RCC 7860 (cell line): ENCODE results near the gene SNX9.
"Not testable (repeated sequence)": the region's sequence is repeated elsewhere in the genome, so short reads cannot be mapped to it uniquely, and the experiment has no call there.

ENCODE experiments used
- DNase-seq: peaks from one replicate; pipeline ENCODE4 v3.0.0-alpha.2; 2015; ENCODE audit warnings: low spot score
- FAIRE-seq: peaks from 2 replicates; lab custom pipeline; 2012; peaks lifted over from hg19 to GRCh38; lab: Jason Lieb, UNC

Gene SNX9

DNA sequence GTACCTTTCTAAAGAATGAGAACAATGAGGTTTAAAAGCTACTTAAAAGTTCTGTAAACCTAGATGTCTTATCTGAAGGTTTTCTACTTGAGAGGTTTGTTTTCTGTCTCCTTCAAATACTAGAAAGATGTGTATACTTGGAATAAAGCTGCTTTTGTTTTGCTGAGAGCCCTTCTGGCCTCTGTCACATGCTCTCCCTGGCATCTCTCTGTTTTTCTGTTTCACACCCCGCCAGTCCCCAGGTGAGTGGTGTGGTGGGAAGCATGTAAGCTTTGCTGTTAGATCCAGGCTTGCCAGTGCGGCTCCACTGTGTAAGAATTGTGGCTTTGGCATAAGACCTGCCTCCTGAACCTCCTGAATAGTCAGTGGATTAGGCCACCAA lies 56.8 kb downstream of the SNX9 start:
- no peak for DNase-seq
- no peak for FAIRE-seq

DNA sequence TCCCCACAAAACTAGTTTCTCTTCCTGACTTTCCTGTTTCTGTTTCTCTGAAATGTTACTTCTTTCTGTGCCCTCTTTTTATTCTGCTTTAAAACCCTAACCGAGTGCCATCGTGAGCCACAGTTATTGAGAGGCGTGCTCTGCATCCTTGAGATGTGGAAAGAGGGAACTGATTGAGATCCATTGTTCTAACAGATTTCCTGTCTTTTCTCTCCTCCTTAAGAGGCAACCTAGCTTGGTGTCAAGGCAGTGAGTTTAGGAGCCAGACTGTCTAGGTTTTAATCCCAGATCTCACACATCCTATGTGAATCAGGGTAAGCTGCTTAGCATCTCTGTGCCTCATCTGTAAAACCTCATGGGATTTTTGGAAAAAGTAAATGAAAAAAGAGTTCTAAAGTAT lies 57.5 kb downstream of the SNX9 start:
- DNase-seq = no peak
- FAIRE-seq = no peak

DNA sequence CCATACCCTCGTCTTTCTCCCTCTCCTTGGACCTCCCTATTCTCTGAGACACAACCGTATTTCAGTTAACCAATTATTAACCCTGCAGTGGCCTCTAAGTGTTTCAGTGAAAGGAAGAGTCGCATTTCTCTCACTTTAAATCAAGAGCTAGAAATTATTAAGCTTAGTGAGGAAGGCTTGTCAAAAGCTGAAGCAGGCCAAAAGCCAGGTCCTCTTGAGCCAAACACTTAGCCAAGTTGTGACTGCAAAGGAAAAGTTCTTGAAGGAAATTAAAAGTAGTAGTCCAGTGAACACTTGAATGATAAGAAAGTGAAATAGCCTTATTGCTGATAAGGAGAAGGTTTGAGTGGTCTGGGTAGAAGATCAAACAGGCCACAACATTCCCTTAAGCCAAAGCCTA lies 58.3 kb downstream of the SNX9 start:
- FAIRE-seq = no peak

DNA sequence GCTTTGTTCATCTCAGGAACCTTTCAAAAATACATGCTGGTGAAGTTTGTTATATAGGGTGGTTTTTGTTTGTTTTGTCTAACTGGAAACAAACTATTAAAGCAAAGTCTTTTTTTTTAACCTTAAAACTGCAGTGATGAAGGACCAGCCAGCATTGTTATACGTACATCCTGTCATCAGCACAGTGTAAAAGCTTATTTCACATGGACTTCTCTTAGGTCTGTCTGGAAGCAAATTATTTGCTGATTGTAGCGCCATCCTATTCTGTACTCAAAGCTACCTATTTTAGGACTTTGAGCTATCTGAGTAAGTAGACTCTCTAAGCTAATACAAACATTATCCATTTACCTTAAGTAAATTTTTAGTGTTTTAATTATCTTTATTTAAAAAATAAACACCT lies 61.7 kb downstream of the SNX9 start:
- DNase-seq = no peak
- no peak for FAIRE-seq

More for the DNA sequence above, 58.3 kb downstream of the SNX9 start:
- DNase-seq = no peak

DNA sequence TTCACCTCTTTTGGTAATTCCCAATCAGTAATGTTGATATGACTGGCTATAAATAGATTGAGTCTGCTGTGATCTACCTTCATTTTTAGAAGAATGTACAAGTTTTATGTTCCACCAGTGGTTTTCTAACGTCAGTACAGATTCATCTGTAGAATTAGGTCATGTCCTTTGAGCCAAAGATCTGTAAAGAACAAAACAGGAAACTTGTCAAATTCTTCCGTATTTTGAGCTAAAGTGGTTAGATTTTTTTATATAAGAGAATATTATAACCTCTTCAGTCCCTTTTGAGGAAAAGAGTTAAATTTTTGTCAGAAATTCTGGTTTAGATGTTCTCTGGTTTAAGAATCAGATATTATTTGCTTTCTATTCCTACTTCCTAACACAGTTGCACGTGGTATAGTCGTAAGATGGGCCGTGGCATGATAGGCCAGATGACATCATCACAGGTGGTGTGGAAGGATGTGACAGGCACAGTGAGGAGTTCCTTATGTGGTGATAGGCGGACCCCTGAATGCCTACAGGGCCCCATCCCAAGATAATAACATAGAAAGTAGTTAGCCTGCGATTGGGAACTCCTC lies 62.3 kb downstream of the SNX9 start:
- no peak for DNase-seq
- FAIRE-seq = no peak

DNA sequence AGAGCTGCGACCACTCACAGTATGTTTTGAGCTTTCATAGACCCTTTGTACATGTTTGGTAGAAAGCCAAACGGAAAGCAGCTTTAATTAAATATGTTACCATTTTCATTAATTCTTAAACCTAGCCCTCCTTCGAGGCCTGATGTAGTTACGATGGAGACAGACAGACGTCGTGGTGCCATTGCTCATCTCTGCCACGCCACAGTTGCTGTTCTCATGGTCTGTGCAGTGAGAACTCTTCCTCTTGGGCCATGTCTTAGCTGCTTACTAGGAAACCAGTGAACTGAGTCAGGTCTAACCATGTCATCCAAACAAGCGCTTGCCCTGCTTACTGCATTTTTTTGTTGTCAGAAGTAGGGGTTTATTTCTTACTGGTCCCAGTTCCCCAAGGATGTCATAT lies 62.8 kb downstream of the SNX9 start:
- DNase-seq (no peak), FAIRE-seq (no peak)

DNA sequence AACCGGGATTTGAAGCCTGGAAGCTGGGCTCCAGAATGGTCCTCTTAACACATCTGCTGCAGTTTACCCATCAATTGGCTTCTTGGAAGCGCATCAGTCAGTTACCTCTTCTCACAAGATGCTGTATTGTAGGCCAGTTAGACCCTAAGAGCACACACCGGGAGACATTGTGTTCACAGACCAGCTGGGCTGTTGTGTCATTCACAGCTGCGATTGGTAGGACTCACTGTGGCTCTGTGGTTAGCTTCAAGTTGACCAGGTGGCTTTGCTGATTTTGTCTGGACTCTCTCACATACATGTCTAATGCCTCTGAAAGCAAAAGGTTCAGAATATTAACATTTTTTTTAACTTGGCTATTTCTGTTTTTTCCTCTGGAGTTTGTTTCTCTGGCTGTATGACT lies 64.8 kb downstream of the SNX9 start:
- DNase-seq = no peak

DNA sequence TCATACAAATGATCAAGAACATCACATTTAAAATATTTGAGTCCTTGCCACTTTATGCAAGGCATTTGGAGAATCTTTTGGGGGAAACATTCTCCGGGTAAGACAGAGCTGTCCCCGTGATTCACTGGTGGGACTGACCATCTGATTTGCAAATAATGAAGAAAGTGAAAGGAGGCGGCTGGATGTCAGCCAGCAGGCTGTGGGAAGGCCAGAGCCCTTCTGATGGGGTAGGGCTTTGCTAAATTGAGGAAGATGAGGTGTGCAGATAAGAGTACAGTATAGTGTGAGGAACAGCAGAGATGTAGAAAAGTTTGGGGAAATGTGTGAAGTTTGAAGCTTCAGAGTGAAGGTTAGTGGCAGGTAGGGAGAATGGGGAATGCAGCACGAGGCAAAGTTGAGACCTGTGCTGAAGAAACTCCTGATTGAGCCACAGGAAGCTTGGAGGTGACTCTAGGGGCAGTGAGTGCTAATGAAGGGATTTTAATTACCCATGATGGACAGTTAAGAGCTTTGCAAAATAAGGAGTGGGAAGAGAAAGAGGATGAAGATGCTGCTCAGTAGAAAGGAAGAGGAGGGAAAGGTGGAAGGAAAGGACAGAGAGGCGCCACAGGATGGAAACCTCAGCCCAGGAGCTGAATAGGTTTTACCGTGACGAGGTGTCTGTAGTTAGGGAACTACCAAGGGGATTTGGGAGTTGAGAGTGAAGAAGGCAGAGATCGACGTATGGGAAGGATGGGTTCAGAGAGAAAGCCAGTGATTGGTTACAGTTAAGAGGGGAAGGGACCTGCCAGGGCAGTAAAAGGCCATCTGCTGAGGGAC lies 68.7 kb downstream of the SNX9 start:
- DNase-seq (no peak), FAIRE-seq (no peak)

More for the DNA sequence above, 64.8 kb downstream of the SNX9 start:
- FAIRE-seq = no peak

DNA sequence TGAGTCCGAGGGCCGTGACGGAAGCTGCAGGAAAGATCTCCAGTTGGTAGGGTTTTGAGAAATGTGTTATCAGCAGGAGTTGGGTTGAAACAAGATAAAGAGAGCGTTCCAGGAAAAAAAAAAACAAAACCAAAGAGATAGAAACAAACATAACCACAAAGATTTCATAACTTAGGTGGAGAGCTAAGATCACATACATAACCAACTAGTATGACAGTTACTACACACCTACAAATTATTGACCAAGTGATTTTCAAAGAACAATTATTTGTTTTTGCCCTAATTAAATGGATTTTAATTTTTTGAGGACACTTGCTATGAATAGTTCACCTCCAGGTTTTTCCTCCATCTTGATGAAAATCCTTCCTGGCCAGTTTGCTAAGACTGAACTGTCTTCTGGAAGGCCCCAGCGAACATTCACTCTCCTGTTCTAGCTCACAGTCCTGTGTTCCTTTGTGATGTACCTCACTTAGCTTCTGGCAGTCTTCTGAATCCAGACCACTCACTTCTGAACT lies 69.4 kb downstream of the SNX9 start:
- FAIRE-seq (no peak), DNase-seq (no peak)

DNA sequence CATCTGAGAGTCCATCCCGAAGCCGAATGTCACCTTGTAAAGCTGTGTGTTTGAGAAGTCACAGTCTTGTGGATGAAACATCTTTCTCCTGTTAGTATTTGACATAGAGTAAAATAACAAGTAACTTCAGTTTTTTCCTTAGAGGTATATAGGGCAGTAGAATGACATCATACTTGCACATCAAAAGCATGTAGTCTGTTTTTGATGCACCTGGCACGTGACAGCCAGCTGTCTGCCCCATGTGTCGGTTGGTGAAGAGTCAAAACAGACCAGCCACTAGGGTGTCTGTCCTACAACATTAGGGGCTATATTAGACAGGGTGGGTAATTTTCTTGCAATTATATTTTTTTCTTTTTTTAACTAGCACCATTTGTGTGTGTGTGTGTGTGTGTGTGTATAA lies 70.2 kb downstream of the SNX9 start:
- FAIRE-seq (no peak), DNase-seq (no peak)

DNA sequence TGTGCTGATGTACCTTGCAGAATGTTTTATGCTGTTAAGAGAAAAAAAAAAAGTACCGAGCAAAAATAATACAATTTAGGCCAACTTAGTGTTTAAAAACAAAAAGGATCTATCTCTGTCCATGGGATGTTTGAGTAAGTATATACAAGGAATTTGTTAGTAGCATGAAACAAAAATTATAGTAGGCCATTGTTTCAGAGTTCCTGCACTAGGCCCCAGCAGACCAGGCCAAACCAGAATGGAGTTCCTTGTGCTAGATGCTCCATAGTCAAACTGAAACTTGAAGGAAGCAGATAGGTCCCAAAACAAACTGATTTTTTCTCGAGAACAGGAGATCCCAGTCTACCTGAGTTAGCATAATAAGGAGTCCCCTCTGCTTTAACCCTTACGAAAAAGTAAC lies 72.5 kb downstream of the SNX9 start:
- FAIRE-seq (no peak), DNase-seq (no peak)

DNA sequence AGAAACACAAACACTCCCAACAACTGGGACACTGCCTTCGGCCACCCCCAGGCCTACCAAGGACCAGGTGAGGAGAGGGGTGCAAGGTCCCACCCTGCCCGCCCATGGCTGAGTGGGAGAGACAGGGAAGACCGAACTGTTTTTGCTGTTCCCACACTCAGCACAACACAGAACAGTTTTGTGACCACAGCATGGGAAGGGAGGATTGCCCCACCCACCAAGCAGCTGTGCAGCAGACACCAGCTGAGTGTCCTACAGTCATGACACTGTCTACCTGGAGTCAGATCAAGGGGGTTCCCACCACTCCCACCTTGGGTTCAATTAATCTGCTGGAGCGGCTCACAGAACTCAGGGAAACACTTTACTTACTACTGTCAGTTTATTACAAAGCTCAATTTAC lies 73.9 kb downstream of the SNX9 start:
- FAIRE-seq = no peak
- no peak for DNase-seq

DNA sequence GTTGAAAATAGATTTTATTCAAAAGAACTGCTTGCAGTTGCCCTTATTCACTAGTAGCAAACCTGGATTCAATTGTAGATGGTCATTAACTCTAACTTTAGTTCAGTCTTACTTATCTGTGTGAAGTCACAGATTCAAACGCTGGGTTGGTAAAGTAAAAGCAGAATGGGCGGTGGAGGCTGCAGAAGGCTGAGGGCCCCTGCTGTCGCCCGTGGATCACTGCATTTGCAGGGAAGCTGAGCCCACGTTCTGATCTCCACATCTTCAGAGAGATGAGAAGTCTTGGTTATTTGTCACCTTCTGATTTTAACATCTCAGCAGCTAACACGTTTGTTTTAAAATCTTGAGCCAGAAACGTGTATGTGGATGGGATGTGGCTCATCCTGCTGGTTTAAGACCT lies 75.1 kb downstream of the SNX9 start:
- no peak for DNase-seq
- no peak for FAIRE-seq

DNA sequence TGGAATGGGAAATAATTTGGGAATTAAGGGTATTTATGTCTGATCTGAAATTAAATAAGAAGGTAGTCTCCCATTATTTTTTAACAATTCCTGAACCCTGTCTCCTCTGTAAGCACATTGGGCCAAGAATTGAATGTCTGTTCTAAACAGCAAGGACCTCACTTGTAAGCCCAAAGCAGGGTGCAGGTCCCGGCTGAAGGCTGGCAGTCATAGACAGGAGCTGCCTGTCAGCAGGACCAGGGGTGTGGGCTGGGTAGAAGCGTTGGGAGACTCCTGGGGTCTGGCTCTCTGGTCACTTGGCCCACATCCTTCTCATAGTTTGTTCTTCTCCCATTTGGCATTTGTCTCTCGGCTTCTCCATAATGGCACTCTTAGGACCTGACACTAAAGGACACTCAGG lies 75.6 kb downstream of the SNX9 start:
- DNase-seq (no peak), FAIRE-seq (no peak)

DNA sequence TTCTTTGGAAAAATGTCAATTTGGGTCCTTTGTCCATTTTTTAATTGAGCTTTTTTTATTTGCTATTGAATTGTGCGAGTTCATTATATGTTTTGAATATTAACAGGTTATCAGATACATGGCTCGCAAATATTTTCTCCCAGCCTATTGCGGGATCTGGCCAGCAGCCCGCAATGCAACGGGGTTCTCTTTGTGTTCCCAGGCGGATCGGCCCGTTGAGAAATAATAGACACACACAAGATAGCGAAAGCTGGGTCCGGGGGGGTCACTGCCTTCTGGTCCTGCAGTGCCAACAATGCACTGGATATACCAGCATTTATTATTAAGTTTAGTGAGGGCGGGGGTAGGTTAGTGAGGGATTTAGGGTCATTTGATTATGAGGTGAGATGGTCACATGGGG lies 77.2 kb downstream of the SNX9 start:
- not testable (repeated sequence) for FAIRE-seq, DNase-seq

DNA sequence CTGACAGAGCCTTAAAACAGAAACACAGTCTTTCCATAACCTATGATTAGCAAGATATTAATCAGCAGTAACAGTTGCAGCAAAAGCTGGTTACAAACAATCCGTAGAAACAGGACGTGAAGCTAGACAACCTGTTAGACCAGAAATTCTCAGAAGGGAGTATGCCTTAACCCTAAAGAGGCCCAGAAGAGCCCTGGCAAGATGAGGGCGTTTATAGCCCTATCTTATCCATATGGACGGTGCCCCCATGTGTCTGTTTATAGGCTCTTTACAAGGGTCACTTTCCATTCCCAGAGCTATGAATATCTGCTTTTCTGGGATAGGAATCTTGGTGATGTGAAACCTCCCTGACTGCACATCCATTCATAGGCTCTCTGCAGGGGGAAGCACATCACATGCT lies 77.7 kb downstream of the SNX9 start:
- not testable (repeated sequence) for DNase-seq, FAIRE-seq

DNA sequence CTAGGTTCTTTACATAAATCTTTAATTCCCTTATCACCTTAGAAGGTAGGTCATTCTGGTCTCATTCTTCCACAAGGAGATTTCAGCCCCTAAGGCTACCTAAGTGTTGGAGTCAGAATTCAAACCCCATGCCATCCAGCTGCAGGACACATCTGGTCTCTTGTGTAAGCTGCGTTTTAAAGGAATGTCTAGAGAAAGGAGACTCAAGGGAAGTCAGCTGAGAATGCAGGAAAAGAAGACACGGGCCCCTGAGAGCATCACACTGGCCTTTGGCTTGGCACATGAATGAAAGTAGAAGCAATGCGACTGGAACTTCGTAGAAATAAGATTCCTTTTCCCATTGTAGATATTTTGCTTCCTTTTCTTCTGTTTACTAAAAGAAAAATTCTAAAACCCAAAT lies 82.0 kb downstream of the SNX9 start:
- no peak for FAIRE-seq
- DNase-seq = no peak

DNA sequence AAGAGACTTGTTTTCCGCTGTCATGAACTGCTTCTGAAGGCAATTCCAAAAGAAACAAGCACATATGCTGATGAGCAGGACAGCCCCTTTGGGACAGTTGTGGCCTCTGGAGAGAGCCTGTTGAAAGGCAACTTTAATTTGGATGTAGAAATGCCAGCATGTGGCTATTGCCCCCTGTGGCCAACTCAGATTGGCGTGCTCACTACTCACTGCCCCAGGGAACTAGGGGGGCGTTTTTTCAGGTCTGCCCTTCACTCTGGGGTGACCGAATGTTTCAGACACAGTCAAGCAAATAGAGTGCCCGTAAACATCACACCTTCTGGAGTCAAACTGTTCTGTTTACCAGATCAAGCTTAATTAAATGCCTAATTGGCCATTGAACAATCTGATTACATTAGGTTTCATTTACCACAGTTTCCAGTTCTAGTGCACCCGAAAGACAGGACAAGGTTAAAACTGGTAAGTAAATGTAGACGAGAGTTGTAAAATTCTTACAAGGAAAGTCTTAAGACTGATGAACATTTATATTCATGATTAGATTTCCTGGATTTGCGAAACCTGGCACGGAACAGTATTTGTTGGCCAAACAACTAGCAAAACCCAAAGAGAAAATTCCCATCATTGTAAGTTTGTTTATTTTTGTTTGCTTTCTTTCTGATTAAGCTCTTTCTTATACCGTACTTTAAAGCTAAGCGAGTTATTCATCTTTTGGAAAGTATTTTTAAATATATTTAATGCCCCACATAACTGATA lies 82.7 kb downstream of the SNX9 start:
- DNase-seq = no peak
- no peak for FAIRE-seq

DNA sequence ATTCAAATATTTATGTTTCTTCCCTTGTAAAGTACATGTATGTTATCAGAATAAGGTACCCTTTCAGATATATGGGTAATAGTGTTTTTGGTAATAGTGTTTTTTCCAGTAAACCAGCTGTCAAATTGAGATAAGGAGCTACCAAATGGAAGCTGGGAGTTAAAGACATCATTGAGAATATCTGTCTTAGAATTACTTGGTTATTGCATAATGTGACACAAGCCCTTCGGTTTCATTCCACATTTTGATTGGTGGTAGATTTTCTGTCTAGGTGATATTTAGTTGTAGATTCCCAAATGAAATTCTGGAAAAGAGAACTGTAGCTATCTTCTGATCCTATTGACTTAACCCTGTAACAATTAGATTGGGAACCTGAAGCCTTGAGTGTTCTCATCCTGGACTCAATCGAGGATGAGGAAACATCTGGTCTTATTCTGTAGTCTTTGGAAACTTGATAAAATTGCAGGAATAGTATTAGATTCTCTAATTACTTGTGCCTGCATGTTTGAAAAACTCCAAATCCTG lies 83.6 kb downstream of the SNX9 start:
- FAIRE-seq = no peak
- no peak for DNase-seq

DNA sequence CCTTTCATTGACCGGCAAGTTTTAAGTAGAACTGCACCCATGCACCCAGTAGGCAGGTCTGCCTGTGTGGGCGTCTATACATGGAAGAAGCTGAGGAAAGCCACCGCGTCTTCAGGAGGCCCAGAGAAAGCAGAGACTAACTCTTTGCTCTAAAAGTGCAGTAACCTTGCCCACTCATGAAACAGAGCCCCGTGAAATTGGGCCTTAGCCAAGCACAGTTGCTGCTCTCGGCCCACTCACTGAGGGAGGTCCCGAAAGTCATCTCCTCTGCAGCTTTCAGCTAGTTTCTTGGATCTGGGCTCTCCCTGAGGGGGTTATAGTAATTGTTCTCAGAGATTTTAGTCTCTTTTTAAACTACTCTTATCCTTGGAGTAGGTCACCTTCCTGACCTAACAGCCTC lies 84.6 kb downstream of the SNX9 start:
- no peak for FAIRE-seq
- DNase-seq = no peak
